Activated CD4-positive, alpha-beta T cell treated with anti-CD3 and anti-CD28 coated beads, Interleukin-2, amount 10 ng/mL, durations not matched to agents 24 days and 14 days (primary cell): ENCODE measurements around the gene ZNF280A. TPM values are rescaled to one million over a fixed set of nuclear protein-coding genes. Genes with fewer than 3 reads are reported as not detected.

ENCODE experiments used
- DNase-seq: peaks from one replicate; pipeline ENCODE4 v3.0.0; 2022
- H3K27ac Mint-ChIP-seq: one replicate; pipeline ENCODE4 v1.8.0; 2022; ENCODE audit warnings: mild to moderate bottlenecking, mixed read lengths
- H3K27me3 Mint-ChIP-seq: one replicate; pipeline ENCODE4 v1.8.0; 2022; ENCODE audit warnings: mixed read lengths
- H3K36me3 Mint-ChIP-seq: one replicate; pipeline ENCODE4 v1.8.0; 2022; ENCODE audit warnings: low read depth, mild to moderate bottlenecking, mixed read lengths
- H3K4me1 Mint-ChIP-seq: one replicate; pipeline ENCODE4 v1.8.0; 2021; ENCODE audit warnings: mixed read lengths
- H3K4me3 Mint-ChIP-seq: one replicate; pipeline ENCODE4 v1.8.0; 2022; ENCODE audit warnings: mild to moderate bottlenecking, moderate library complexity, mixed read lengths
- H3K9me3 Mint-ChIP-seq: one replicate; pipeline ENCODE4 v1.8.0; 2021; ENCODE audit warnings: mixed read lengths
- intact Hi-C: fragments of 100-400 bp; cut with micrococcal nuclease; formaldehyde crosslinking; loops from one replicate; pipeline ENCODE4 v1.15.1; 2023
- total RNA-seq: library from RNA; stranded (reverse); gene quantifications from 2 replicates; pipeline ENCODE4 v1.2.3, GENCODE V29; 2022

Gene ZNF280A
- total RNA-seq, 1 donor from 2014 or later: not detected

GRCh38 chr22:22550789-22551434 lies 30.8 kb upstream of the ZNF280A start:
- Mint-ChIP-seq H3K4me3 (no peak overlapping the region), H3K4me1 (peaks cover 2% of the 10 kb centered on the region)

GRCh38 chr22:22548910-22549309 lies 28.8 kb upstream of the ZNF280A start:
- Mint-ChIP-seq H3K9me3 (no peaks in the 10 kb centered on the region), H3K27ac (no peak overlapping the region), H3K27me3 (peaks cover 2% of the 10 kb centered on the region), H3K36me3 (no peaks in the 10 kb centered on the region), H3K4me1 (peaks cover 2% of the 10 kb centered on the region), H3K4me3 (no peak overlapping the region)
- intact Hi-C loops: no loop called here
- DNase-seq: no peak

More at GRCh38 chr22:22550789-22551434, 30.8 kb upstream of the ZNF280A start:
- intact Hi-C loops: no loop called here
- Mint-ChIP-seq H3K27ac (no peak overlapping the region), H3K36me3 (no peaks in the 10 kb centered on the region), H3K9me3 (no peaks in the 10 kb centered on the region), H3K27me3 (peaks cover 2% of the 10 kb centered on the region)
- no peak for DNase-seq

- Mint-ChIP-seq H3K27me3 (peaks cover 2% of the 10 kb centered on the region), H3K4me1 (peaks cover 2% of the 10 kb centered on the region), H3K36me3 (no peaks in the 10 kb centered on the region), H3K4me3 (no peak overlapping the region), H3K9me3 (no peaks in the 10 kb centered on the region), H3K27ac (no peak overlapping the region)
- no peak for DNase-seq
- intact Hi-C loops: no loop called here
These were observed 28.2 kb upstream of the ZNF280A start for GRCh38 chr22:22548317-22548716.

GRCh38 chr22:22547692-22548300 lies 27.7 kb upstream of the ZNF280A start:
- no peak overlapping the region for H3K4me3 Mint-ChIP-seq
- intact Hi-C loops: no loop called here
- H3K27ac Mint-ChIP-seq: no peak overlapping the region

GRCh38 chr22:22547226-22547625 lies 27.2 kb upstream of the ZNF280A start:
- Mint-ChIP-seq H3K4me1 (no peaks in the 10 kb centered on the region), H3K27me3 (peaks cover 2% of the 10 kb centered on the region), H3K27ac (no peak overlapping the region), H3K9me3 (no peaks in the 10 kb centered on the region), H3K4me3 (no peak overlapping the region), H3K36me3 (no peaks in the 10 kb centered on the region)
- no peak for DNase-seq
- intact Hi-C loops: no loop called here

More at GRCh38 chr22:22547692-22548300, 27.7 kb upstream of the ZNF280A start:
- Mint-ChIP-seq H3K36me3 (no peaks in the 10 kb centered on the region), H3K27me3 (peaks cover 2% of the 10 kb centered on the region), H3K9me3 (no peaks in the 10 kb centered on the region), H3K4me1 (no peaks in the 10 kb centered on the region)
- DNase-seq: no peak

GRCh38 chr22:22546490-22546889 lies 26.4 kb upstream of the ZNF280A start:
- Mint-ChIP-seq H3K4me1 (no peaks in the 10 kb centered on the region), H3K4me3 (no peak overlapping the region), H3K27ac (no peak overlapping the region), H3K9me3 (no peaks in the 10 kb centered on the region), H3K36me3 (no peaks in the 10 kb centered on the region), H3K27me3 (peaks cover 2% of the 10 kb centered on the region)
- no peak for DNase-seq
- intact Hi-C loops: no loop called here

GRCh38 chr22:22545084-22545483 lies 25.0 kb upstream of the ZNF280A start:
- H3K4me3 Mint-ChIP-seq: no peak overlapping the region
- H3K4me1 Mint-ChIP-seq: no peaks in the 10 kb centered on the region
- H3K9me3 Mint-ChIP-seq: no peaks in the 10 kb centered on the region
- no peak overlapping the region for H3K27ac Mint-ChIP-seq
- H3K36me3 Mint-ChIP-seq: no peaks in the 10 kb centered on the region
- intact Hi-C loops: no loop called here
- H3K27me3 Mint-ChIP-seq: peaks cover 2% of the 10 kb centered on the region
- DNase-seq: no peak

GRCh38 chr22:22538226-22538989 lies 18.3 kb upstream of the ZNF280A start:
- Mint-ChIP-seq H3K4me3 (no peak overlapping the region), H3K36me3 (no peaks in the 10 kb centered on the region), H3K4me1 (no peaks in the 10 kb centered on the region)

GRCh38 chr22:22536916-22537315 lies 16.8 kb upstream of the ZNF280A start:
- H3K27me3 Mint-ChIP-seq: peaks cover 7% of the 10 kb centered on the region
- intact Hi-C loops: no loop called here
- H3K4me3 Mint-ChIP-seq: no peak overlapping the region
- H3K4me1 Mint-ChIP-seq: no peaks in the 10 kb centered on the region
- H3K9me3 Mint-ChIP-seq: no peaks in the 10 kb centered on the region
- no peaks in the 10 kb centered on the region for H3K36me3 Mint-ChIP-seq
- no peak overlapping the region for H3K27ac Mint-ChIP-seq
- DNase-seq: no peak

More at GRCh38 chr22:22538226-22538989, 18.3 kb upstream of the ZNF280A start:
- no peaks in the 10 kb centered on the region for H3K9me3 Mint-ChIP-seq
- H3K27ac Mint-ChIP-seq: no peak overlapping the region
- DNase-seq: no peak
- intact Hi-C loops: no loop called here
- H3K27me3 Mint-ChIP-seq: peaks cover 7% of the 10 kb centered on the region

GRCh38 chr22:22536515-22536914 lies 16.4 kb upstream of the ZNF280A start:
- no peak for DNase-seq
- Mint-ChIP-seq H3K27me3 (peaks cover 7% of the 10 kb centered on the region), H3K9me3 (no peaks in the 10 kb centered on the region), H3K4me1 (no peaks in the 10 kb centered on the region), H3K27ac (no peak overlapping the region), H3K36me3 (no peaks in the 10 kb centered on the region), H3K4me3 (no peak overlapping the region)
- intact Hi-C loops: no loop called here

GRCh38 chr22:22535662-22536061 lies 15.6 kb upstream of the ZNF280A start:
- H3K4me1 Mint-ChIP-seq: no peaks in the 10 kb centered on the region
- no peak overlapping the region for H3K4me3 Mint-ChIP-seq
- intact Hi-C loops: no loop called here
- DNase-seq: no peak
- no peak overlapping the region for H3K27ac Mint-ChIP-seq
- no peaks in the 10 kb centered on the region for H3K36me3 Mint-ChIP-seq
- H3K27me3 Mint-ChIP-seq: peaks cover 7% of the 10 kb centered on the region
- no peaks in the 10 kb centered on the region for H3K9me3 Mint-ChIP-seq

GRCh38 chr22:22534604-22535415 lies 14.7 kb upstream of the ZNF280A start:
- H3K36me3 Mint-ChIP-seq: no peaks in the 10 kb centered on the region
- peaks cover 7% of the 10 kb centered on the region for H3K27me3 Mint-ChIP-seq
- H3K4me1 Mint-ChIP-seq: no peaks in the 10 kb centered on the region
- no peak for DNase-seq
- no peak overlapping the region for H3K4me3 Mint-ChIP-seq
- intact Hi-C loops: no loop called here
- no peak overlapping the region for H3K27ac Mint-ChIP-seq
- H3K9me3 Mint-ChIP-seq: no peaks in the 10 kb centered on the region

- no peak for DNase-seq
- Mint-ChIP-seq H3K27me3 (peaks cover 7% of the 10 kb centered on the region), H3K9me3 (no peaks in the 10 kb centered on the region), H3K27ac (no peak overlapping the region), H3K4me1 (no peaks in the 10 kb centered on the region), H3K36me3 (no peaks in the 10 kb centered on the region), H3K4me3 (no peak overlapping the region)
- intact Hi-C loops: no loop called here
These were observed 13.8 kb upstream of the ZNF280A start for GRCh38 chr22:22533863-22534262.
